Upper lobe of right lung (tissue), 1 donor: ENCODE measurements around the gene SYNRG. TPM values are rescaled to one million over a fixed set of nuclear protein-coding genes. Genes with fewer than 3 reads are reported as not detected.

Source experiments
- ATAC-seq: fragments of 200-7000 bp; cut with Tn5 transposase; one replicate; pipeline ENCODE4 v1.9.1; 2020; ENCODE audit warnings: mild to moderate bottlenecking, moderate library complexity
- DNase-seq: peaks from one replicate; pipeline ENCODE4 v3.0.0-alpha.2; 2020
- H3K27ac ChIP-seq: fragments of 200-600 bp; one replicate; pipeline ENCODE4 v1.8.0; 2022
- H3K27me3 ChIP-seq: fragments of 200-600 bp; one replicate; pipeline ENCODE4 v1.8.0; 2022; ENCODE audit warnings: mild to moderate bottlenecking
- H3K36me3 ChIP-seq: fragments of 200-600 bp; one replicate; pipeline ENCODE4 v1.8.0; 2022
- H3K4me1 ChIP-seq: fragments of 200-600 bp; one replicate; pipeline ENCODE4 v1.8.0; 2022
- H3K4me3 ChIP-seq: fragments of 200-600 bp; one replicate; pipeline ENCODE4 v1.8.0; 2022; ENCODE audit warnings: mild to moderate bottlenecking
- H3K9me3 ChIP-seq: fragments of 200-600 bp; one replicate; pipeline ENCODE4 v1.8.0; 2022
- intact Hi-C: fragments of 100-400 bp; cut with DNase I; formaldehyde crosslinking; loops from one replicate; pipeline ENCODE4 v1.11.0; 2022
- total RNA-seq: library from RNA; stranded (reverse); fragmentation: NEBNext Ultra II Directional; extraction: Animal tissue kit (Norgen Biotek cat#: 25700); gene quantifications from one replicate; pipeline ENCODE4 v1.2.1, GENCODE V29; 2021
- TF ChIP-seq, protein P1 (sequence below): fragments of 200-600 bp; IDR thresholded peaks from one replicate; pipeline ENCODE4 v1.8.0; 2022; ENCODE audit warnings: antibody characterized with exemption
- donor health status: DM: no; HTN: yes; CAD: no; lungs with severe emphysema.

Gene SYNRG
- total RNA-seq, 1 donor from 2014 or later = 50.0 TPM

DNA sequence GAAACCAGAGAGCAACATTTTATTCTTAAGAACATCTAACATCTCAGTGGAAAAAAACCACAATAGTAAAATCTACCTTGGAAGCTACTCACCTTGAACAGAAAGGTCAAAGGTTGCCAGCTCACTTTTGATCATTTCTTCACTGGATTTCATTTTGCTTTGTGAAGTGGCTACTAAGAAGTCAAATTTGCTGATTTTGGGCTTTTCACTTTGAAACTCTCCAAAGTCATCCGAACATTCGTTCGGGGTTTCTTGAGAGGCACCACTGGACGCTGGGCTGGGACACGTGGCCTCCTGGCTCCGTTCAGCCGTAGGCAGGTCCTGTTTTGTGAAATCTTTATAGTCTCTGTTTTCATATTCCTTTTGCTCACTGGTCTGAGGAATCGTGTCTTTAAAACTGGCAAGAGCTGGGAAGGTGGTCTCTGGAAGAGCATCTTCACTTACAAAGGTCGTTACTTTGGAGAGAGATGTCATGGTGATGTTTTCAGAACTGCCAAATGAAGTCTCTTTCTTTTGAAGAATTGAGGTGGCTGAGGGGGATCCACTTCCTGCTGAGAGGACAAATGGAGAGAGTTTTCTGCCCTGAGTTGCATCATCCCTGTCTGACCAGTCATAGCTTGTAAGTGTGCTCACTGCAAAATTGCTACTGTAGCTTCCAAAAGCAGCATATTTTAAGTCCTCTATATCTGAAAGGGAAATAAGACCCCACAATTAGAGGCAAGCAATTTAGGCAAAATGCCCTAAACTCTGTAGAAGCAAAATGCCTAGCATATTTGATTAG is 67.1 kb downstream of the SYNRG start:
- Histone ChIP-seq H3K9me3 (no peaks in the 10 kb centered on the region), H3K36me3 (peaks cover 56% of the 10 kb centered on the region), H3K4me3 (no peak overlapping the region), H3K27me3 (no peaks in the 10 kb centered on the region), H3K4me1 (no peaks in the 10 kb centered on the region), H3K27ac (no peak overlapping the region)
- DNase-seq (no peak), ATAC-seq (no peak)
- TF ChIP-seq, protein P1, sequence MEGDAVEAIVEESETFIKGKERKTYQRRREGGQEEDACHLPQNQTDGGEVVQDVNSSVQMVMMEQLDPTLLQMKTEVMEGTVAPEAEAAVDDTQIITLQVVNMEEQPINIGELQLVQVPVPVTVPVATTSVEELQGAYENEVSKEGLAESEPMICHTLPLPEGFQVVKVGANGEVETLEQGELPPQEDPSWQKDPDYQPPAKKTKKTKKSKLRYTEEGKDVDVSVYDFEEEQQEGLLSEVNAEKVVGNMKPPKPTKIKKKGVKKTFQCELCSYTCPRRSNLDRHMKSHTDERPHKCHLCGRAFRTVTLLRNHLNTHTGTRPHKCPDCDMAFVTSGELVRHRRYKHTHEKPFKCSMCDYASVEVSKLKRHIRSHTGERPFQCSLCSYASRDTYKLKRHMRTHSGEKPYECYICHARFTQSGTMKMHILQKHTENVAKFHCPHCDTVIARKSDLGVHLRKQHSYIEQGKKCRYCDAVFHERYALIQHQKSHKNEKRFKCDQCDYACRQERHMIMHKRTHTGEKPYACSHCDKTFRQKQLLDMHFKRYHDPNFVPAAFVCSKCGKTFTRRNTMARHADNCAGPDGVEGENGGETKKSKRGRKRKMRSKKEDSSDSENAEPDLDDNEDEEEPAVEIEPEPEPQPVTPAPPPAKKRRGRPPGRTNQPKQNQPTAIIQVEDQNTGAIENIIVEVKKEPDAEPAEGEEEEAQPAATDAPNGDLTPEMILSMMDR = no peak
- intact Hi-C loops = no loop called here

DNA sequence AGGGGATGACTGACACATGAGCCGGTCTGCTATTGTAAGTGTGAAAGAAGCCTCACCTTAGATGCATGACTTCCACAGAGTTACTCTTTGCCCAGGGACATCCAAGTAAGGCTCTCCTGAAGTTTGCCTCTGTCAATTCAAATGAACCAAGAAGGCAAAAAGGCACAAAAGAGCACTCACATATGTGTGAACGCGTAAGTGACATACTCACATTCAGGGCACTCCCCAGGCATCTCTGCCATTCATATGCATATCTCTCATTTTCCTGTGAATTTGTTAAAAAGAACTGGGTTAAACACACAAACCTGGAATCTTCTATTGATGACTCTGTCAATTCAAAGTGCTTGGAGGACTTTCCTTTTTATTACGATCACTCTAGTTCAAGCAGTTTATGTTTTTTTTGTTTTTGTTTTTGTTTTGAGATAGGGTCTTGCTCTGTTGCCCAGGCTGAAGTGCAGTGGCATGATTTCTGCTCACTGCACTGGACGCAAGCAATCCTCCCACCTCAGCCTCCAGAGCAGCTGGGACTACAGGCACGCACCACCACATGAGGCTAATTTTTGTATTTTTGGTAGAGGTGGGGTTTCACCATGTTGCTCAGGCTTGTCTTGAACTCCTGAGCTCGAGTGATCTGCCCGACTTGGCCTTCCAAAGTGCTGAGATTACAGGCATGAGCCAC is 70.1 kb downstream of the SYNRG start:
- TF ChIP-seq, protein P1 = no peak
- no peaks in the 10 kb centered on the region for H3K9me3 ChIP-seq
- H3K36me3 ChIP-seq = peaks cover 86% of the 10 kb centered on the region
- H3K4me1 ChIP-seq = no peaks in the 10 kb centered on the region
- no peaks in the 10 kb centered on the region for H3K27me3 ChIP-seq
- intact Hi-C loops = no loop called here
- H3K27ac ChIP-seq = no peak overlapping the region
- DNase-seq (no peak), ATAC-seq (no peak)
- no peak overlapping the region for H3K4me3 ChIP-seq

DNA sequence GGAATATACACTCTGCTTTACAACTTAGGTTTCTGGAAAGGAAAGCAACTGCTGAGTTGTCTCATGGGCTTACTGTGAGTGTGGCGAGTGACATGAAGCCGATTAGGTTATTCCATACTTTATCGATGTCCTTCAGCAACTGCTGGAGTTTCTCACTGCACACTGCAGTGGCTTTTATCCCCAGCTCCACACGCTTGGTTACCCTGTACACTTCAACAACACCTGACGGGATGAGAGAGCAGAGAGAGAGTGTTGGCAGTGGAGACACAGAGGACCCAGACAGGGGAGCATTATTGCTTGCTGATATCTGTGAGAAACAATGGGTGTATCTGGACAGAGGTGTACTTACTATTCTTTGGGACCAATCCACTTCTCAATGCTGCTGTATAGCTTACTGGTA is 73.3 kb downstream of the SYNRG start:
- no peak for ATAC-seq
- H3K36me3 ChIP-seq = peaks cover 94% of the 10 kb centered on the region
- TF ChIP-seq, protein P1 = no peak

DNA sequence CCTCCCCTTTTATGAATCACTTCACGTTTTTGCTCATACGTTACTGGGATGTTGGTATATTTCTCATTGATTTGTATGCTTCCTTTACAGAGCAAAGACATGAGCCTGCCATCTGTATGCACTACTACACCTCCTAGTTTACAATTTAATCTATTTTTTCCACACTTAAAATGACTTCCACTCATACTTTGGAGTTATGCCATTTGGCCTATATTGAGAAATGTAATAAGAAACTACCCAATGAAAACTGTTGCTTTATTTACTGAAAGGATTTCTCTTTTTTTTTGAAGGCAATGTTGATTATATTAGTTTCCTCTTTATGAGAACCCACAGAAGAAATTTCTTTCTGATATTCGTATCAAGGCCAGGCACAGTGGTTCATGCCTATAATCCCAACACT is 76.5 kb downstream of the SYNRG start:
- no peaks in the 10 kb centered on the region for H3K4me1 ChIP-seq
- TF ChIP-seq, protein P1 = no peak
- no peaks in the 10 kb centered on the region for H3K27me3 ChIP-seq
- no peak overlapping the region for H3K27ac ChIP-seq
- ATAC-seq = no peak
- H3K36me3 ChIP-seq = peaks cover 90% of the 10 kb centered on the region
- DNase-seq = no peak
- intact Hi-C loops = no loop called here
- H3K9me3 ChIP-seq = no peaks in the 10 kb centered on the region
- H3K4me3 ChIP-seq = no peak overlapping the region

More for the DNA sequence above, 73.3 kb downstream of the SYNRG start:
- Histone ChIP-seq H3K4me1 (no peaks in the 10 kb centered on the region), H3K4me3 (no peak overlapping the region), H3K9me3 (no peaks in the 10 kb centered on the region), H3K27ac (no peak overlapping the region), H3K27me3 (no peaks in the 10 kb centered on the region)
- intact Hi-C loops = no loop called here
- no peak for DNase-seq

DNA sequence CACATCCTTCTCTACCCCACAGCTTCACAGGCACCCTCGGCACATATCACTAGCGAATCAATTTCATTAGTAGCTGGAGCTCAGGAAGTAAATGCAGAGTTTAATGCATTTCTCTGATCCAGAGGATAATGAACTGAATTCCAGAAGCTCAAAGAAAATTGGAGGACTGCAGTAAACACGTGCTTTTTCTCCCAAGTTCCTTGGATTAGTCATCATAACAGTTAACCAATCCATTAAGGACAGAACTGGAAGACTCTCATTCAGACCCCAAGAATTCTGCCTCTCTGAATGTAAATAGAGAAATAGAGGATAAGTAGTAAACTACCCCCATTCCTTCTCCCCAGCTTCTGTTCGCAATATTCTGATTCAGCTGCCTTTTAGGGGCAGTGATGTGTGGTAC is 78.8 kb downstream of the SYNRG start:
- TF ChIP-seq, protein P1 = no peak
- Histone ChIP-seq H3K36me3 (peaks cover 90% of the 10 kb centered on the region), H3K27me3 (no peaks in the 10 kb centered on the region), H3K4me1 (no peaks in the 10 kb centered on the region), H3K27ac (no peak overlapping the region), H3K9me3 (no peaks in the 10 kb centered on the region), H3K4me3 (no peak overlapping the region)
- intact Hi-C loops = no loop called here
- ATAC-seq (no peak), DNase-seq (no peak)
